ENCODE results near the gene PTPN7. TPM values are rescaled to one million over a fixed set of nuclear protein-coding genes. Genes with fewer than 3 reads are reported as not detected.

The PTPN7 gene
- polyA plus RNA-seq, 1 donor (not counting 4 experiments of a cell fraction or from before 2014, with no cell fraction given) = 0.10 TPM

DNA sequence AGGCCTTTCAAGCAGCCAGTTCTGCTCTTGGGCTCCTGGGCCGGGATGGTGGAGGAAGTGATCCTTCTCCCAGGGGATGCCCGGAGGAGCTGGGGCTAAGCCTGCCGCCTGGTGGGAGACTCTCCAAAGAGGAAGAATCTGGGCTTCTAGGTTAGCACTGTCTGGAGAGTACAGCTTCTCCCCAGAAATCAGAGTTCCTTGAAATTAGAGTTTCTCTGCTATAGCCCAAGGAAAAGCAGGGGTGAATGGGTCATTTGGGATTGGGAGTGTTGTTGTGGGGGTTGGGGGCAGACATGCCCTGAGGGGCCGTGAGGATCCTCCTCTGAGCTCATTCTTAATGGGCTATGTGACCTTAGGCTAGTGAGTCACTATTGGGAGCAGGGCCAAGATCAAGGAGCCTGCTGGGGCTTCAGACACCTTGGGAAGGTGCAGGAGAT, 39.7 kb upstream of the PTPN7 start:
- Histone ChIP-seq H3K4me2 (ENCODE audit: control insufficient read depth, extremely low read depth, insufficient read depth, low read depth, low read length) (peak overlapping the region; percentile 39), H3K9me1 (ENCODE audit: control insufficient read depth, extremely low read depth, insufficient read depth, low read length) (peaks cover 5% of the 10 kb centered on the region), H3K79me2 (ENCODE audit: control insufficient read depth, insufficient read depth, low read length) (no peaks in the 10 kb centered on the region), H3K9me3 (ENCODE audit: control insufficient read depth, low read depth, low read length) (no peaks in the 10 kb centered on the region), H2AFZ (ENCODE audit: control insufficient read depth, low read length) (no peak overlapping the region), H3K27ac (ENCODE audit: control insufficient read depth, insufficient read depth, low read length) (no peak overlapping the region), H3K27me3 (ENCODE audit: control insufficient read depth, extremely low read depth, insufficient read depth, low read length) (peaks cover 4% of the 10 kb centered on the region), H3K4me3 (ENCODE audit: control insufficient read depth in 2 of 3, extremely low read depth in 1 of 3, insufficient read depth in 2 of 3, low read depth in 1 of 3, low read length in 3 of 3) (peak overlapping the region in 1 of 3 experiments; percentile 36), H3K9ac (ENCODE audit: control insufficient read depth, extremely low read depth, insufficient read depth, low read length) (no peak overlapping the region), H3K4me1 (ENCODE audit: control insufficient read depth, extremely low read depth, insufficient read depth, low read length) (peaks cover 19% of the 10 kb centered on the region), H4K20me1 (ENCODE audit: control insufficient read depth, extremely low read depth, insufficient read depth, low read length) (no peaks in the 10 kb centered on the region), H3K36me3 (ENCODE audit: control insufficient read depth in 2 of 2, extremely low read depth in 1 of 2, insufficient read depth in 2 of 2, low read length in 2 of 2) (no peaks in the 10 kb centered on the region)
- FAIRE-seq = no peak
- TF ChIP-seq EZH2 (IDR thresholded peaks at IDR 0.05; ENCODE audit: low read length) = no peak
- TF ChIP-seq, protein P1, sequence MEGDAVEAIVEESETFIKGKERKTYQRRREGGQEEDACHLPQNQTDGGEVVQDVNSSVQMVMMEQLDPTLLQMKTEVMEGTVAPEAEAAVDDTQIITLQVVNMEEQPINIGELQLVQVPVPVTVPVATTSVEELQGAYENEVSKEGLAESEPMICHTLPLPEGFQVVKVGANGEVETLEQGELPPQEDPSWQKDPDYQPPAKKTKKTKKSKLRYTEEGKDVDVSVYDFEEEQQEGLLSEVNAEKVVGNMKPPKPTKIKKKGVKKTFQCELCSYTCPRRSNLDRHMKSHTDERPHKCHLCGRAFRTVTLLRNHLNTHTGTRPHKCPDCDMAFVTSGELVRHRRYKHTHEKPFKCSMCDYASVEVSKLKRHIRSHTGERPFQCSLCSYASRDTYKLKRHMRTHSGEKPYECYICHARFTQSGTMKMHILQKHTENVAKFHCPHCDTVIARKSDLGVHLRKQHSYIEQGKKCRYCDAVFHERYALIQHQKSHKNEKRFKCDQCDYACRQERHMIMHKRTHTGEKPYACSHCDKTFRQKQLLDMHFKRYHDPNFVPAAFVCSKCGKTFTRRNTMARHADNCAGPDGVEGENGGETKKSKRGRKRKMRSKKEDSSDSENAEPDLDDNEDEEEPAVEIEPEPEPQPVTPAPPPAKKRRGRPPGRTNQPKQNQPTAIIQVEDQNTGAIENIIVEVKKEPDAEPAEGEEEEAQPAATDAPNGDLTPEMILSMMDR (optimal IDR thresholded peaks at IDR 0.05 in 1 of 3, IDR thresholded peaks at IDR 0.05 in 1 of 3, conservative IDR thresholded peaks at IDR 0.05 in 1 of 3; ENCODE audit: extremely low read depth in 1 of 3, insufficient read depth in 2 of 3, low read length in 3 of 3) = peak in 2 of 3 experiments; percentile 3 to 17
- dilution Hi-C loops (cut with MboI; ENCODE audit: extremely low pct_ligation_motif_present, low sequenced_read_pairs) = no loop called here
- DNase-seq (ENCODE audit: low read depth, low spot score) = peak; percentile 68

GRCh38 chr1:202199040-202199889, 38.9 kb upstream of the PTPN7 start:
- peak; percentile 9 for FAIRE-seq
- H3K9ac ChIP-seq (ENCODE audit: control insufficient read depth, extremely low read depth, insufficient read depth, low read length) = no peak overlapping the region
- H2AFZ ChIP-seq (ENCODE audit: control insufficient read depth, low read length) = peak overlapping the region; percentile 39
- no peak overlapping the region for H3K4me3 ChIP-seq (ENCODE audit: control insufficient read depth in 2 of 3, extremely low read depth in 1 of 3, insufficient read depth in 2 of 3, low read depth in 1 of 3, low read length in 3 of 3)
- no peaks in the 10 kb centered on the region for H3K9me3 ChIP-seq (ENCODE audit: control insufficient read depth, low read depth, low read length)
- TF ChIP-seq EZH2 (IDR thresholded peaks at IDR 0.05; ENCODE audit: low read length) = no peak
- TF ChIP-seq, protein P1 (optimal IDR thresholded peaks at IDR 0.05 in 1 of 3, IDR thresholded peaks at IDR 0.05 in 1 of 3, conservative IDR thresholded peaks at IDR 0.05 in 1 of 3; ENCODE audit: extremely low read depth in 1 of 3, insufficient read depth in 2 of 3, low read length in 3 of 3) = no peak
- H3K36me3 ChIP-seq (ENCODE audit: control insufficient read depth in 2 of 2, extremely low read depth in 1 of 2, insufficient read depth in 2 of 2, low read length in 2 of 2) = no peaks in the 10 kb centered on the region
- H3K79me2 ChIP-seq (ENCODE audit: control insufficient read depth, insufficient read depth, low read length) = no peaks in the 10 kb centered on the region
- H3K27ac ChIP-seq (ENCODE audit: control insufficient read depth, insufficient read depth, low read length) = no peak overlapping the region
- dilution Hi-C loops (cut with MboI; ENCODE audit: extremely low pct_ligation_motif_present, low sequenced_read_pairs) = no loop called here
- no peaks in the 10 kb centered on the region for H4K20me1 ChIP-seq (ENCODE audit: control insufficient read depth, extremely low read depth, insufficient read depth, low read length)
- H3K4me1 ChIP-seq (ENCODE audit: control insufficient read depth, extremely low read depth, insufficient read depth, low read length) = peaks cover 19% of the 10 kb centered on the region
- peaks cover 5% of the 10 kb centered on the region for H3K9me1 ChIP-seq (ENCODE audit: control insufficient read depth, extremely low read depth, insufficient read depth, low read length)
- peaks cover 5% of the 10 kb centered on the region for H3K27me3 ChIP-seq (ENCODE audit: control insufficient read depth, extremely low read depth, insufficient read depth, low read length)
- DNase-seq (ENCODE audit: low read depth, low spot score) = no peak
- peak overlapping the region; percentile 39 for H3K4me2 ChIP-seq (ENCODE audit: control insufficient read depth, extremely low read depth, insufficient read depth, low read depth, low read length)
